Measurements from ENCODE around the gene GOLGA6D. TPM values are rescaled to one million over a fixed set of nuclear protein-coding genes. Genes with fewer than 3 reads are reported as not detected.

Gene GOLGA6D
- total and polyA plus RNA-seq, 2 of the 8 experiments (the other 6 are each of a cell fraction or from before 2014, with no cell fraction given) = 0.27 to 0.69 TPM

DNA sequence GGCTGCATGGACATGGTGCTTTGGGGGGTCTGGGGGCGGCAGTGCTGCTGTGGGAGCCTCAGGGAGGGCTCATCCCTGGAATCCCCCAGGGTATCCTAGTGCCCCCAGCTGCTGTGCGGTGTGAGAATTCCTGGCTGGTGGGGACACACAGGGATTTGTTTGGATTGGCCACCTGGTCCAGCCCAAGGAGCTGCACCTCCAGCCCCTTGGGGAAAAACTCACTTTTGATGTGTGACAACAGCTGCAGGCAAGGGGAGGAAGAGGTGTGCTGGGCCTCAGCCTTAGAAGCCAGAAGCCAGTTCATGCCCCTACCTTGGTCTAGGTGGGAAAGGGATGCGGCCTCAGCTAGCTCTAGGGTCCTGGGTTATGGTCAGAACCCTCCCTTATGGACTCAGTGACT lies 44.9 kb downstream of the GOLGA6D start:
- Histone ChIP-seq H3K27me3 (replicated peaks in 1 of 4; ENCODE audit: control insufficient read depth in 3 of 4, extremely low read depth in 1 of 4, insufficient read depth in 3 of 4, low read length in 3 of 4) (no peaks in the 10 kb centered on the region), H3K23ac (ENCODE audit: insufficient read length) (no peak overlapping the region), H2BK15ac (ENCODE audit: low read length) (no peak overlapping the region), H3K14ac (ENCODE audit: insufficient read length) (no peak overlapping the region), H2BK5ac (ENCODE audit: low read depth, low read length) (no peak overlapping the region), H3K36me3 (ENCODE audit: control insufficient read depth in 2 of 4, insufficient read depth in 4 of 4, low read length in 3 of 4) (no peaks in the 10 kb centered on the region), H3K23me2 (ENCODE audit: low read depth, low read length) (no peaks in the 10 kb centered on the region), H3K9me3 (ENCODE audit: insufficient read depth in 2 of 2, low read depth in 1 of 2, low read length in 1 of 2) (peaks cover 0 to under 1% of the 10 kb centered on the region in 2 experiments; a peak in 1 of 4 replicates), H3K27ac (ENCODE audit: low read depth, low read length) (no peak overlapping the region), H3K4me2 (ENCODE audit: insufficient read depth in 1 of 2, low read depth in 2 of 2, low read length in 2 of 2) (no peak overlapping the region), H2BK12ac (ENCODE audit: low read depth, low read length) (no peak overlapping the region), H3K79me2 (ENCODE audit: control insufficient read depth in 1 of 2, insufficient read depth in 2 of 2, low read length in 2 of 2) (no peaks in the 10 kb centered on the region), H2AK5ac (ENCODE audit: low read depth, low read length) (no peak overlapping the region), H3K4me3 (ENCODE audit: extremely low read depth in 1 of 4, insufficient read depth in 2 of 4, low read depth in 3 of 4, low read length in 4 of 4) (no peak overlapping the region), H4K91ac (replicated peaks; ENCODE audit: insufficient read length, low read length) (no peak overlapping the region), H3K9ac (replicated peaks in 1 of 4; ENCODE audit: extremely low read depth in 1 of 4, low read depth in 3 of 4, low read length in 3 of 4) (no peak overlapping the region), H4K5ac (ENCODE audit: insufficient read length, low read depth, low read length) (no peak overlapping the region), H2AFZ (ENCODE audit: low read length) (no peak overlapping the region), H3K18ac (ENCODE audit: extremely low read depth, low read length) (no peak overlapping the region), H3K4ac (replicated peaks; ENCODE audit: insufficient read length, low read depth, low read length) (no peak overlapping the region), H2BK120ac (replicated peaks; ENCODE audit: low read depth, low read length) (no peak overlapping the region), H4K20me1 (replicated peaks in 1 of 2; ENCODE audit: control insufficient read depth in 1 of 2, insufficient read depth in 2 of 2, low read length in 2 of 2) (no peaks in the 10 kb centered on the region), H3K4me1 (replicated peaks in 1 of 4; ENCODE audit: control insufficient read depth in 3 of 4, insufficient read depth in 4 of 4, low read length in 3 of 4) (no peaks in the 10 kb centered on the region), H2BK20ac (ENCODE audit: low read length) (no peak overlapping the region), H3K79me1 (ENCODE audit: low read depth, low read length) (no peaks in the 10 kb centered on the region), H3K56ac (replicated peaks; ENCODE audit: insufficient read length, low read depth, low read length) (no peak overlapping the region), H4K8ac (ENCODE audit: extremely low read depth, insufficient read depth, low read length) (no peak overlapping the region)
- FAIRE-seq (no peak), DNase-seq (ENCODE audit: low read depth in 1 of 2, low spot score in 2 of 2) (no peak)
- CTCF ChIA-PET (ENCODE audit: partially characterized antibody) = interaction anchor here (0.6 to 2.4 kb wide), 5 partner anchors 12 to 473 kb away, joined by 3 to 12 read pairs (median 6); no protein-coding TSS in a partner anchor
- WGBS, 2 experiments (ENCODE audit: extremely low coverage in 1 of 2, insufficient coverage in 1 of 2, insufficient read length in 1 of 2, insufficient replicate concordance in 2 of 2, low coverage in 1 of 2, low lambda C conversion rate in 2 of 2, missing lambda C conversion rate in 1 of 2) = 84% methylated on average over 3 of the region's 3 CpGs; no CpG with 5 or more reads in 1 of the 2 experiments
- POLR2A ChIA-PET (ENCODE audit: partially characterized antibody) = interaction anchor here (1.9 kb wide), 1 partner anchor 8 kb away, joined by 8 read pairs; the partner anchor contains the start of gene COMMD4
- TF ChIP-seq NANOG (IDR thresholded peaks at IDR 0.05; ENCODE audit: insufficient read depth, low read depth, low read length, poor library complexity, severe bottlenecking) = no peak
- no peak for TF ChIP-seq SUZ12 (IDR thresholded peaks at IDR 0.05; ENCODE audit: low read length)
- TF ChIP-seq, protein P1, sequence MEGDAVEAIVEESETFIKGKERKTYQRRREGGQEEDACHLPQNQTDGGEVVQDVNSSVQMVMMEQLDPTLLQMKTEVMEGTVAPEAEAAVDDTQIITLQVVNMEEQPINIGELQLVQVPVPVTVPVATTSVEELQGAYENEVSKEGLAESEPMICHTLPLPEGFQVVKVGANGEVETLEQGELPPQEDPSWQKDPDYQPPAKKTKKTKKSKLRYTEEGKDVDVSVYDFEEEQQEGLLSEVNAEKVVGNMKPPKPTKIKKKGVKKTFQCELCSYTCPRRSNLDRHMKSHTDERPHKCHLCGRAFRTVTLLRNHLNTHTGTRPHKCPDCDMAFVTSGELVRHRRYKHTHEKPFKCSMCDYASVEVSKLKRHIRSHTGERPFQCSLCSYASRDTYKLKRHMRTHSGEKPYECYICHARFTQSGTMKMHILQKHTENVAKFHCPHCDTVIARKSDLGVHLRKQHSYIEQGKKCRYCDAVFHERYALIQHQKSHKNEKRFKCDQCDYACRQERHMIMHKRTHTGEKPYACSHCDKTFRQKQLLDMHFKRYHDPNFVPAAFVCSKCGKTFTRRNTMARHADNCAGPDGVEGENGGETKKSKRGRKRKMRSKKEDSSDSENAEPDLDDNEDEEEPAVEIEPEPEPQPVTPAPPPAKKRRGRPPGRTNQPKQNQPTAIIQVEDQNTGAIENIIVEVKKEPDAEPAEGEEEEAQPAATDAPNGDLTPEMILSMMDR (IDR thresholded peaks at IDR 0.05; ENCODE audit: control extremely low read depth in 1 of 3, insufficient read depth in 1 of 3, low read depth in 1 of 3, low read length in 3 of 3) = no peak
- TF ChIP-seq SRF (IDR thresholded peaks at IDR 0.05; ENCODE audit: low read depth, low read length) = no peak
- no peak for TF ChIP-seq JUN (IDR thresholded peaks at IDR 0.05; ENCODE audit: low read depth, low read length)
- TF ChIP-seq HDAC6 (IDR thresholded peaks at IDR 0.05; ENCODE audit: low read depth, low read length) = no peak
- TF ChIP-seq TAF1 (IDR thresholded peaks at IDR 0.05; ENCODE audit: low read depth, low read length) = no peak
- no peak for TF ChIP-seq CHD1 (IDR thresholded peaks at IDR 0.05; ENCODE audit: low read depth, low read length)
- TF ChIP-seq EP300 (IDR thresholded peaks at IDR 0.05; ENCODE audit: borderline replicate concordance in 1 of 2, low read depth in 2 of 2, low read length in 2 of 2) = no peak
- TF ChIP-seq, protein P2, sequence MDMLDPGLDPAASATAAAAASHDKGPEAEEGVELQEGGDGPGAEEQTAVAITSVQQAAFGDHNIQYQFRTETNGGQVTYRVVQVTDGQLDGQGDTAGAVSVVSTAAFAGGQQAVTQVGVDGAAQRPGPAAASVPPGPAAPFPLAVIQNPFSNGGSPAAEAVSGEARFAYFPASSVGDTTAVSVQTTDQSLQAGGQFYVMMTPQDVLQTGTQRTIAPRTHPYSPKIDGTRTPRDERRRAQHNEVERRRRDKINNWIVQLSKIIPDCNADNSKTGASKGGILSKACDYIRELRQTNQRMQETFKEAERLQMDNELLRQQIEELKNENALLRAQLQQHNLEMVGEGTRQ (IDR thresholded peaks at IDR 0.05; ENCODE audit: low read length) = no peak

Data from H1 (cell line).